ENCODE data around the gene AJM1. TPM values are rescaled to one million over a fixed set of nuclear protein-coding genes. Genes with fewer than 3 reads are reported as not detected.

The AJM1 gene
- total RNA-seq, 1 donor from 2014 or later = 0.80 TPM

- Mint-ChIP-seq H3K27me3 (ENCODE audit: unreplicated experiment) (peaks cover 8% of the 10 kb centered on the region), H3K9me3 (ENCODE audit: unreplicated experiment) (no peaks in the 10 kb centered on the region), H3K4me1 (ENCODE audit: unreplicated experiment) (peaks cover 6% of the 10 kb centered on the region), H3K27ac (ENCODE audit: unreplicated experiment) (no peak overlapping the region), H3K36me3 (ENCODE audit: low read depth, unreplicated experiment) (peaks cover 11% of the 10 kb centered on the region), H3K4me3 (ENCODE audit: unreplicated experiment) (no peak overlapping the region)
- TF ChIP-seq CTCF (IDR thresholded peaks at IDR 0.05; ENCODE audit: unreplicated experiment) = no peak
- DNase-seq (ENCODE audit: low spot score) = no peak
These were observed 48.4 kb downstream of the AJM1 start for GRCh38 chr9:136890661-136891060.

Small RNAs within 50 kb of the gene (microRNA-seq; reads per million reads assigned to microRNA genes)
- gene MIR4292 (ENCODE audit: unreplicated experiment) = not detected
- 3.5 reads per million, percentile 41 among the genes with 10 or more reads in this experiment for gene MIR4479 (ENCODE audit: unreplicated experiment)

Other genes starting within 250 kb of the AJM1 start
- 945 TPM for gene EGFL7, start 179.6 kb upstream of the AJM1 start, total RNA-seq (ENCODE audit: unreplicated experiment)
- gene AGPAT2, start 155.0 kb upstream of the AJM1 start, total RNA-seq (ENCODE audit: unreplicated experiment) = 38.9 TPM
- gene DIPK1B, start 129.9 kb upstream of the AJM1 start, total RNA-seq (ENCODE audit: unreplicated experiment) = 293 TPM
- not detected for gene LCN10, start 99.5 kb upstream of the AJM1 start, total RNA-seq (ENCODE audit: unreplicated experiment)
- gene LCN6, start 94.0 kb upstream of the AJM1 start, total RNA-seq (ENCODE audit: unreplicated experiment) = not detected
- not detected for gene LCN8, start 84.2 kb upstream of the AJM1 start, total RNA-seq (ENCODE audit: unreplicated experiment)
- gene LCN15, start 78.0 kb upstream of the AJM1 start, total RNA-seq (ENCODE audit: unreplicated experiment) = 0.49 TPM
- gene TMEM141, start 51.1 kb upstream of the AJM1 start, total RNA-seq (ENCODE audit: unreplicated experiment) = 73.0 TPM
- 1.2 TPM for gene CCDC183, start 46.1 kb upstream of the AJM1 start, total RNA-seq (ENCODE audit: unreplicated experiment)
- gene RABL6, start 34.5 kb upstream of the AJM1 start, total RNA-seq (ENCODE audit: unreplicated experiment) = 88.4 TPM
- gene PHPT1, start 6.9 kb downstream of the AJM1 start, total RNA-seq (ENCODE audit: unreplicated experiment) = 134 TPM
- gene MAMDC4, start 9.9 kb downstream of the AJM1 start, total RNA-seq (ENCODE audit: unreplicated experiment) = 10.0 TPM
- 286 TPM for gene EDF1, start 23.8 kb downstream of the AJM1 start, total RNA-seq (ENCODE audit: unreplicated experiment)
- 21.7 TPM for gene TRAF2, start 44.0 kb downstream of the AJM1 start, total RNA-seq (ENCODE audit: unreplicated experiment)
- 100.0 TPM for gene FBXW5, start 102.3 kb downstream of the AJM1 start, total RNA-seq (ENCODE audit: unreplicated experiment)
- gene C8G, start 102.8 kb downstream of the AJM1 start, total RNA-seq (ENCODE audit: unreplicated experiment) = 1.1 TPM
- gene LCN12, start 109.8 kb downstream of the AJM1 start, total RNA-seq (ENCODE audit: unreplicated experiment) = 1.5 TPM
- not detected for gene PTGDS, start 135.0 kb downstream of the AJM1 start, total RNA-seq (ENCODE audit: unreplicated experiment)
- not detected for gene LCNL1, start 140.5 kb downstream of the AJM1 start, total RNA-seq (ENCODE audit: unreplicated experiment)
- gene PAXX, start 149.9 kb downstream of the AJM1 start, total RNA-seq (ENCODE audit: unreplicated experiment) = 8.3 TPM
- gene CLIC3, start 154.1 kb downstream of the AJM1 start, total RNA-seq (ENCODE audit: unreplicated experiment) = not detected
- 2.1 TPM for gene ABCA2, start 185.8 kb downstream of the AJM1 start, total RNA-seq (ENCODE audit: unreplicated experiment)
- gene FUT7, start 189.6 kb downstream of the AJM1 start, total RNA-seq (ENCODE audit: unreplicated experiment) = not detected
- 116 TPM for gene NPDC1, start 203.7 kb downstream of the AJM1 start, total RNA-seq (ENCODE audit: unreplicated experiment)
- gene ENTPD2, start 211.6 kb downstream of the AJM1 start, total RNA-seq (ENCODE audit: unreplicated experiment) = 55.6 TPM
- 1.0 TPM for gene SAPCD2, start 228.1 kb downstream of the AJM1 start, total RNA-seq (ENCODE audit: unreplicated experiment)
- 3.2 TPM for gene UAP1L1, start 235.0 kb downstream of the AJM1 start, total RNA-seq (ENCODE audit: unreplicated experiment)
- gene MAN1B1, start 244.5 kb downstream of the AJM1 start, total RNA-seq (ENCODE audit: unreplicated experiment) = 70.4 TPM

Measured in endothelial cell (in vitro differentiated cells).